Sigmoid colon (tissue), 4 donors: ENCODE results near the gene GABRD.

Experiments used
- EP300 ChIP-seq, 4 donors: sonication (generic); formaldehyde crosslinking; IDR thresholded peaks; one replicate each; pipeline ENCODE4 v1.6.1; 2017; ENCODE audit warnings: antibody characterized with exemption in 4 of 4
- POLR2A ChIP-seq, 2 donors: fragments of 450-650 bp; IDR thresholded peaks; one replicate each; pipeline ENCODE4 v1.6.1; 2016; ENCODE audit warnings: antibody characterized with exemption in 2 of 2, mild to moderate bottlenecking in 2 of 2, moderate library complexity in 2 of 2
- TF ChIP-seq, protein P1 (sequence below), 4 experiments: fragments of 450-650 bp in 3 of 4; fragments of 200-600 bp in 1 of 4; IDR thresholded peaks; one replicate each; pipeline ENCODE4 v1.5.1; 2016 to 2019; ENCODE audit warnings: antibody characterized with exemption in 4 of 4, mild to moderate bottlenecking in 3 of 4, moderate library complexity in 2 of 4

DNA sequence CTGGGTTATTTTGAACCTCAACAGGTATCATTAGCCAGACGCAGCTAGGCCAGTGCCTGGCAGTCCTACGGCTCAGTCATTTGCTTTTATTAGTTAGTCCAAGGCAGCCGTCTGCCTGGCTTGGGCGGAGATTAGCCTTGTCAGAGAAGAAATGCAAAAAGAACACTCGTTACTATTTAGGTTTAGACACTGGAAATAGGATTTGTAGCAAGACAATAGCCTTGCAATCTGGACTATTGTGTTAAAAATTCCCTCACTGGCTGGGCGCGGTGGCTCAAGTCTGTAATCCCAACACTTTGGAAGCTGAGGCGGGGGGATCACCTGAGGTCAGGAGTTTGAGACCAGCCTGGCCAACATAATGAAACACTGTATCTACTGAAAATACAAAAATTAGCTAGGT, 20.1 kb downstream of the GABRD start:
- TF ChIP-seq, protein P1, sequence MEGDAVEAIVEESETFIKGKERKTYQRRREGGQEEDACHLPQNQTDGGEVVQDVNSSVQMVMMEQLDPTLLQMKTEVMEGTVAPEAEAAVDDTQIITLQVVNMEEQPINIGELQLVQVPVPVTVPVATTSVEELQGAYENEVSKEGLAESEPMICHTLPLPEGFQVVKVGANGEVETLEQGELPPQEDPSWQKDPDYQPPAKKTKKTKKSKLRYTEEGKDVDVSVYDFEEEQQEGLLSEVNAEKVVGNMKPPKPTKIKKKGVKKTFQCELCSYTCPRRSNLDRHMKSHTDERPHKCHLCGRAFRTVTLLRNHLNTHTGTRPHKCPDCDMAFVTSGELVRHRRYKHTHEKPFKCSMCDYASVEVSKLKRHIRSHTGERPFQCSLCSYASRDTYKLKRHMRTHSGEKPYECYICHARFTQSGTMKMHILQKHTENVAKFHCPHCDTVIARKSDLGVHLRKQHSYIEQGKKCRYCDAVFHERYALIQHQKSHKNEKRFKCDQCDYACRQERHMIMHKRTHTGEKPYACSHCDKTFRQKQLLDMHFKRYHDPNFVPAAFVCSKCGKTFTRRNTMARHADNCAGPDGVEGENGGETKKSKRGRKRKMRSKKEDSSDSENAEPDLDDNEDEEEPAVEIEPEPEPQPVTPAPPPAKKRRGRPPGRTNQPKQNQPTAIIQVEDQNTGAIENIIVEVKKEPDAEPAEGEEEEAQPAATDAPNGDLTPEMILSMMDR (IDR thresholded peaks at IDR 0.05), result no peak
- no peak for TF ChIP-seq POLR2A (IDR thresholded peaks at IDR 0.05)
- no peak for TF ChIP-seq EP300 (IDR thresholded peaks at IDR 0.05)
